Ureter (tissue), 1 donor: ENCODE results near the gene LSS. TPM values are rescaled to one million over a fixed set of nuclear protein-coding genes. Genes with fewer than 3 reads are reported as not detected.
A peak's percentile ranks its signal among the peaks of the same experiment; 100 is the strongest.
"Not testable (repeated sequence)": the region's sequence is repeated elsewhere in the genome, so short reads cannot be mapped to it uniquely, and the experiment has no call there.

Experiments used
- DNase-seq: peaks from one replicate; pipeline ENCODE4 v3.0.0-alpha.2; 2020; ENCODE audit warnings: low spot score
- total RNA-seq: library from RNA; stranded (reverse); gene quantifications from one replicate; pipeline ENCODE4 v1.2.4, GENCODE V29; 2023
- donor health status: DM: yes; HTN: yes; CAD: no.

Gene LSS
- total RNA-seq, 1 donor from 2014 or later = 49.0 TPM

DNA sequence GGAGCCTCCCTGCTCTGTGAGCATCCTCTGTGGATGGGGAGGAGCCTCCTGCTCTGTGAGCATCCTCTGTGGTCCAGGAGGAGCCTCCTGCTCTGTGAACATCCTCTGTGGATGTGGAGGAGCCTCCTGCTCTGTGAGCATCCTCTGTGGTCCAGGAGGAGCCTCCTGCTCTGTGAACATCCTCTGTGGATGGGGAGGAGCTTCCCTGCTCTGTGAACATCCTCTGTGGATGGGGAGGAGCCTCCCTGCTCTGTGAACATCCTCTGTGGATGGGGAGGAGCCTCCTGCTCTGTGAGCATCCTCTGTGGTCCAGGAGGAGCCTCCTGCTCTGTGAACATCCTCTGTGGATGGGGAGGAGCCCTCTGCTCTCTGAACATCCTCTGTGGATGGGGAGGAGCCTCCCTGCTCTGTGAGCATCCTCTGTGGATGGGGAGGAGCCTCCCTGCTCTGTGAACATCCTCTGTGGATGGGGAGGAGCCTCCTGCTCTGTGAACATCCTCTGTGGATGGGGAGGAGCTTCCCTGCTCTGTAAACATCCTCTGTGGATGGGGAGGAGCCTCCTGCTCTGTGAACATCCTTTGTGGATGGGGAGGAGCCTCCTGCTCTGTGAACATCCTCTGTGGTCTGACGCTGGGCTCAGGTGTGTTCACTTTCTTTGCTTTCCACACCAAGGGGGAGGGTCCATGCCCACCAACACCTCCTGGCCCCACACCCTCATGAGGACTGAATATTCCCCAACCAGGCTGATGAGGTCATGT, 58.0 kb downstream of the LSS start:
- not testable (repeated sequence) for DNase-seq

DNA sequence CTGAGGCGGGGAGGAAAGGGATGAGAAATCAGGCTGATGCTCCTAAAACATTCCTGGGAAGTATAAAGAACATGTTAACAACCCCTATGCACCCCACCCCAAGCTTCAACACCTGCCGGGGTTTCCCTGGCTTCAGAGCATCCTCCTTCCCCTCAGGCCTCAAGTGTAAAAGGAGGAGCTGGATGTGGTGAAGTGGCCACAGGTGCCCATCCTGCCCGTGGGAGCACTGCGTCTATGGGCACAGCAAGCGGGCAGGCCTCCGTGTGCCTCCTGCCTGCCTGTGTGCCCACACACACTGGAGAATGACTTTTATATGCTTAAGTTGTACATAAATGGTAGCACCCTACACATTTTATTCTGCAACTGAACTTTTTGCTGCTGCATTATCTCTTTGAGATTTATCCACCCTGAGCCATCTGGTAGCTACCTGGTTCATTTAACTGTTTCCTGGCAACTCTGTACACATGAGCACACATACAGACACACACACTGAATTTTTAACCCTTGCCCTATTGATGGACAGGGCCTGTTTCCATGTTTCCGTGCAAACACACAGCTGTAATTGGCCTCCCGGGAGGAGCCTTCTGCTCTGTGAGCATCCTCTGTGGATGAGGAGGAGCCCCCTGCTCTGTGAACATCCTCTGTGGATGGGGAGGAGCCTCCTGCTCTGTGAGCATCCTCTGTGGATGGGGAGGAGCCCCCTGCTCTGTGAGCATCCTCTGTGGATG, 59.8 kb downstream of the LSS start:
- no peak for DNase-seq

DNA sequence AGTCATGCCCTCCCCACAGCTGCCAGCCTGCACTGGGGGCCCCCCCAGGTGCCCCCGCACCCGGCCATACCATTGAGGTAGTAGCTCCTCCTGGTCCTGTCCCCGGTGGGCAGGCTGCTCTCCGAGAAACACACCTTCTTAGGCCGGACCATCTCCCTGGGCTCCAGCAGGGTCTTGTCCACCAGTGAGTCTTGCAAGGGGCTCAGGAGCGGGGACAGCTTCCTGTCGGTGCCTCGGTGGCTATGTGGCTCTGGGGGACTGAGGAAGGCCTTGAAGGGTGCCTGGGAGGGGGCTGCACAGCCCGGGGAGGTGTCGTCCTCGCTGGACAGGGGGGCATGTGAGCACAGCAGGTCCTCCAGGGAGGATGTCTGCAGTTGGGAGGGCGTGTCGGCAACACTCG, 60.3 kb downstream of the LSS start:
- DNase-seq = no peak

DNA sequence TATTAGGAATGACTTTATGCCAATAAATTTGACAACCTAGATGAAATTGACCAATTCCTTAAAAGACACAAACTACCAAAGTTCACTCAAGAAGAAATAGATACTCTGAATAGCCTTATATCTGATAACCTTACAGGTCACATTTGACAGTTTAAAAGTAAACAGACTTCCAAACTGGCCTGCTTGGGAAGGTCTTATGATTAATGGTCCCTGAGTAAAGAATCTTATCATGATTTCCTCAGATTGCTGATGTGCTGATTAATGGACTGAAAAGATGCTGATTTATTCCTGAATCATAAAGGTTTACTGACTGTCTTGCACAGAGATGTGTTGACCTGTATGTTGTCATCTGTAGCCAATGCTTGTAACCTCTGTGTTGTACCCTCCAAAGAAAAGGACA, 63.5 kb downstream of the LSS start:
- no peak for DNase-seq

DNA sequence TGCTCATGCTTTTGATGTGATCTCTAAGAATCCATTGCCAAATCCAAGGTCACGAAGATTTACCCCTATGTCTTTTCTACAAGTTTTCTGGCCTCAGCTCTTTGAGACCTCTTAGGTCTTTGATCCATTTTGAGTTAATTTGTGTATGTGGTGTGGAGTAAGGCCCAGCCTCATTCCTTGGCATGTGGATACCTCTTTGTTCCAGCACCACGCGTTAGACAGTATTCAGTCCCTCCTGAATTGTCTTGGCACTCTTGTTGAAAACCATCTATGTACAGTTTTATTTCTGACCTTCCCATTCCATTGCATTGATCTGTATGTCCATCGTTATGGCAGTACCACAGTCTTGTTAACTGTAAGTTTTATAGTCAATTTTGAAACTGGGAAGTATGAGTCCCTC, 65.2 kb downstream of the LSS start:
- no peak for DNase-seq

DNA sequence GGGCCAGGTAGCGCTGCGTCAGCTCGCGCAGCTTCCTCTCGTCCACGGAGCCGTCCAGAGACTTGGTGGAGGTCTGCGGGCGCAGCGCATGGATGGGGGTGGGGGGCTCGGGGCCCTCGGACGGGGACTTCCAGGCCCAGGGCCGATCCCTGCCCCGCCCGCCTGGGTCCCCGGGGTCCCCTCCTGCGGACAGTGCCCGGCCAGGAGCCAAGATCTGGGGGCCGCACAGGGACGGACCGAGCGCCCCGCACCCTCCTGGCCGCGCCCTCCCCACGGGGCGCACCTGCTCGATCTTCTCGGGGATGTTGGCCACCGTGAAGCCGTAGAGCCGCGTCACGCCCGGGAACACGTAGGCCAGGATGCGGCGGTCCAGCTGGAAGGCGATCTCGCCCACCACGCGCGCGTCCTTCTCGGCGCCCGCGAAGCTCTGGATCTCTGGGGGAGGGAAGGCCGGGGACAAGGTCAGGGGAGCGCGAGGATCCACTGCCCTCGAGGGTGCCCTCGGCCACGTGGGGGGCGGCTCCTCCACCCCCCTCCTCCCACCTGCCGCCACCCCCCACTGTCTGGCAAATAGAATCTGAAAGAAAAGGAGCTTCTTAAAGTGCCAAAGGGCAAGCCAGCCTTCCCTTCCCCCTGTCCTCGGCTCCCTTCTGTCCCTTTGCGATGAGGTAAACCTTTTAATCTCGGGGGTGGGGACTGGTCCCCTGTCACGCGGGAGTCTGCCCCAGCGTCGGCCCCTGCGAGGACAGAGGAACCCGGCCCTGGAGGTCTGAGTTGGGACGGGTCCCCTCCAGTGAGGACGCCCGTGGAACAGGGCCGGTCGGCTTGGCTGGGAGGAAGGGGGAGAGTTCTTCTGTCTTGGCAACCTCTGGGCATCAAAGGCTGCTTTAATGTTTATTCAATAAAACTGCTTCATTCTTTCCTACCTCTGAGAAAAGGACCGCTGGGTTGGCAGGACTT, 66.7 kb downstream of the LSS start:
- peak; percentile 27 for DNase-seq

DNA sequence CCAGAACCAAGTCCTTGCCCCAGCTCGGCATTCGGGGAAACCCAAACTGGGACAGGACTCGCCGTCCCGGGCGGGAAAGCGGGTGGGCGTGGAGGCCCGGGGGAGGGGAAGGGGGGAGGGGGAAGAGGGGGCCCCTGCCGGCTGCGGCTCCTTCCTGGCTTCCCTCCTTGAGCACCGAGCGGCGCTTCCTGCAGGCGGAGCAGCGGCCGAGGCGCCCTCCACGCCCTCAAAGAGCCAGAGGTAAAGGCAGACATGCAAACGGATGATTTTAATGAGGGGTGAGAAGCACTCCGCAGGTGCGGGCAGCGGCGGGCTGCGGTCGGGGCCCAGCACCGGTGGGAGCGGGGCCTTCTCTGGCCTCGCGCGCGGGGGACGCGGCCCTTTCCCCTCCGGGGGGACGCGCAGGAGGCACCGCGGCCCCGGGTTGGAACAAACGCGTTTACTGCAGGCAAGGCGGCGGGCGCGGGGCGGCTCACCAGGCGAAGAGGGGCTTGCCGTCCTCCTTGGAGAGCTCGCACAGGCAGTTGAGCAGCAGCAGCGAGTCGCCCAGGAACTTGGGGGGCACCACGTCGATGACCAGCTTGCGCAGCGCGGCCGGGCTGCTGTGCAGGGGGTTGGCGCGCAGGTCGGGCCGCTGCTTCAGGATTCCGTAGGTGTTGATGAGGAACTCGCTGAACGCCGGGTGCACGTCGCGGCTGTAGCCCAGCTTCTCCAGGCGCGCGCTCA, 67.5 kb downstream of the LSS start:
- no peak for DNase-seq

DNA sequence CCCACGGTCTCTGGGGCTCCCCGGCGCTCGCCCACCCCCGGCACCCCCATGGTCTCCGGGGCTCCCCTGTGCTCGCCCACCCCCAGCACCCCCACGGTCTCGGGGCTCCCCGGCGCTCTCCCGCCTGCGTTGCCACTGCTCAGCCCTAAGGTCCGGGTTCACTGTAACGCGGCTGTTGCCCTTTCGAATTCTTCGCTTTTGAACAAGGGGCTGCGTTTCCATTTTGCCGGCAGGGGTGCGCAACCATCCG, 68.0 kb downstream of the LSS start:
- peak; percentile 40 for DNase-seq

DNA sequence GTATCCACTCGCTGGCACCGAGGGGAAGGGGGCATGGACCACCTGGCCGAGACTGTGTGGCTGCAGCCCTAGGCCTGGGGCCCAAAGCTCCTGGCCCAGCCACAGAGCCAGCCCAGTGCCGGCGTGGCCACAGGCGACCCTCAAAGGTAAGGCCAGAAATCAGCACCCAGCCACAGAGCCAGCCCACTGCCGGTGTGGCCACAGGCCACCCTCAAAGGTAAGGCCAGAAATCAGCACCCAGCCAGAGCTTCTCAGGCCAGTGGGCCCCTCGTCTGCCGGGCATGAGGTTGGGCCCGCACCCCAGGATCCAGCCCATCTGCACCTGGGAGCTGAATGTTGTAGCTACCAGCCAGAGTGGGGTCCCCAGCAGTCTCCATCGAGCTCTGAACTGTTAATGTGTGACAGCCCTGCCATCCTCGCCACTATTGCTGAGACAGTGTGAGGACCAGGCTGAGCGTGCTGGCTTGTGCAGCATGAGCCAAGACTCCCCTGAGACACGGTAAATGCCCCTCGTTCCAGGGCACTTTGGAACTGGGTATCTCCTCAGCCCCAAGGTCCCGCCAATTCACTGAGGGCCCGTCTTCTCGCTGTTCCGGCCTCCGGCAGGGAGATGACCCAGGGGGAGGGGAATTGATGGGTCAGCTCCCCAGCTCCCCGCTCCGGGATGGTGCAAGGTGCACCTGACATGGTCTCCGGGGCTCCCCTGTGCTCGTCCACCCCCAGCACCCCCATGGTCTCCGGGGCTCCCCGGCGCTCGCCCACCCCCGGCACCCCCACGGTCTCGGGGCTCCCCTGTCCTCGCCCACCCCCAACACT, 68.5 kb downstream of the LSS start:
- DNase-seq = no peak

DNA sequence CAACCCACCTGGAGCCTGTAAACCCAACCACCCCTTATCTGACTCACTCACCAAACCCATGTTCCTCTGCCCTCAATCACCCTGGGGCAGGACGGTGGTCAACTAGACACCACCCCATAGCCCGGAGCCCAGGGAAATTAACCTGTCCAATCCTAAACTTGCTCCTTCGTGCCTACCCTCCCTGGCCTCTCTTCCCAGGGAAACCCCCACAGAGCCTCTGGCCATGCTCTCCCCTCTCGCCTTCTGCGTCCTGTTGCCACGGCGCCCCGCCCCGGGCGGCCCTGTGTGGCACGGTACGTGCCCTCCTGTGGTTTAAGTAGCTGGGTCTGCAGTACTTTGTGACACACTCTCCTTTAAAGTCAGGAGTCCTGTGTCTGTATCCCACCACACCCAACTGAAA, 69.2 kb downstream of the LSS start:
- no peak for DNase-seq

DNA sequence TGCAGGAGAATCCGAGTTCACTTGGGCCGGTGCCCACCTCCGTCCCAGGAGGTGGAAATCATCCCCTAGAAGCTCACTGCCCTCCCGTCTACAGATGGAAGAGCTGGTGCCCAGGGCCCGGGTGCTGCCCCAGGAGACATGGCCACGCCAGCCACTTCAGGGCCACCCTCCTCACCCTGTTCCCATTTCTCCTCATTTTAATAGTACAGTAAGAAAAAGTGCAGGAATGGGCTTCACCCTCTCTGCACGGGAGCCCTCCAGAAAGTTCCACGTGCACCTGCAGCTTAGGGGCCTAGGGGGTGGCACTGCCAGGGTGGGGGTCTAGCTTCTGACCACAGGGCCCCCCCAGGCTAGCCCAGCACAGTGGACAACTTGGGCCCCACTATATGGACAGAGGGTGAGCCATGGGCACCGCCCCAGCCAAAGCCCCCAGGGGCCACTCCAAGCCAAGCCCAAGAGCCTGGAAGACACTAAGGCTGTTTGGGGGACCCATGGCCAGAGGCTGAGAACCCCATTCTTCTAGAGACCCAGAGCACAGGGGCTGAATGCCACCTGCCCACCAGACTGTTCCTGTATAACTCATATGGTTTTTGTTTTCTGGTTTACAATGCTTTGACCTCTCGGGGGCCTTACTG, 69.8 kb downstream of the LSS start:
- DNase-seq = no peak

DNA sequence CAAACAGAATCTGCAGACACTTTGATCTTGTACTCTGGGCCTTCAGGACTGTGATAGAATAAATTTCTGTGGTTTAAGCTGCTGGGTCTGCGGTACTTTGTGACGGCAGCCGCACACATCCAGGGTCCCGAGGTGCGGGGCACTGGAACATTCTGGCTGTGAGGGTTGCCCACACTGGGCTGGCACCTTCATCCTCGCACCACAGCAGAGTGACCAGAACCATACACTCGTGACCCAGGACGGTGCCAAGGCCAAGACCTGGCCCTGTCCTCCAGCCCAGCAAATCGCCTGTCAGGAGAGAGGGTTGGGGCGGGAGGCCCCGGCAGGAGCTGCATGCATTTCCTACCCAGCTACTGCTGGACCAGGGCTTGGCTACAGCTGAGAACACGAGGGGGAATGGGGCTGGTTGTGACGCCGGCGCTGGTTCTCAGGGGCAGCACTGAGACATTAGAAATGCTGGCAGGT, 70.6 kb downstream of the LSS start:
- no peak for DNase-seq

DNA sequence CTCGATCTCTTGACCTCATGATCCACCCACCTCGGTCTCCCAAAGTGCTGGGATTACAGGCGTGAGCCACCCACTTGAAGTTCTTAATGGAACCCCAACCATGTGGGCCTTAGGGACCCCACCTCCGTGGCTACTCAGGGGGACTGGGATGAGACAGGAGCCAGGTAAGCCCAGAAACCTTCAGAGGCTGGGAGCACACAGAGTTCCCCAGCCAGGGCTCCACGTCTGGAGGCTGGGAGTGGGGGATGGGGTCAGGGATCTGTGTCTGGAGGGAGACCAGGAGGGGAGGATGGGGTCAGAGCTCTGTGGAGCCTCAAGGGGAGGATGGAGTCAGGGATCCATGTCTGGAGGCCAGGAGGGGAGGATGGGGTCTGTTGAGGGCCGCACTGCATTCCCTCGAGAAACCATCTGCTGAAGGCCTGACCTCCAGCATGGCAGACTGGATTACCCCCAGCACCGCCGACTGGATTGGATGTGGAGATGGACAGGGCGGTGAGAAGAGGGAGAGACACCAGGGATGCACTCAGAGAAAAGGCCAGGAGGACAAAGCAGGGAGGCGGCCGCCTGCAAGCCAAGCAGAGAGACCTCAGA, 71.1 kb downstream of the LSS start:
- no peak for DNase-seq

DNA sequence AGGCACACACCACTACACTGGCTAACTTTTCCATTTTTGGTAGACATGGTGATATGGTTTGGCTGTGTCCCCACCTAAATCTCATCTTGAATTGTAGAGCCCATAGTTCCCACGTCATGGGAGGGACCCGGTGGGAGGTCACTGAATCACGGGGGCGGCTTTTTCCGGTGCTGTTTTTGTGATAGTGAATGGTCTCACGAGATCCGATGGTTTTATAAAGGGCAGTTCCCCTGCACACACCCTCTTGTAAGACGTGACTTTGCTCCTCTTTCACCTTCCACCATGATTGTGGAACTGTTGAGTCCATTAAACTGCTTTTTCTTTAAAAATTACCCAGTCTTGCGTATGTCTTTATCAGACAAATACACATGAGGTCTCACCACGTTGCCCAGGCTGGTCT, 71.9 kb downstream of the LSS start:
- no peak for DNase-seq

DNA sequence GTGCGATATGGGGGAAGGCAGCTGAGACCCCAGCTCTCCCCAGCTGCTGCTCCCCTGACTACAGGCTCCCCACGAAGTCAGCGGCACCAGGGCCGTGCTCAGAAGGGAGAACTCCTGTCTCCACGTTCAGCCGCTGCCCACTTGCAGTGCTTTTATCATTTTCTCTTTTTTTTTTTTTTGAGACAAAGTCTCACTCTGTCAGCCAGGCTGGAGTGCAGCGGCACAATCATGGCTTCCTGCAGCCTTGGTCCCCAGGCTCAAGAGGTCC, 72.3 kb downstream of the LSS start:
- DNase-seq = no peak

DNA sequence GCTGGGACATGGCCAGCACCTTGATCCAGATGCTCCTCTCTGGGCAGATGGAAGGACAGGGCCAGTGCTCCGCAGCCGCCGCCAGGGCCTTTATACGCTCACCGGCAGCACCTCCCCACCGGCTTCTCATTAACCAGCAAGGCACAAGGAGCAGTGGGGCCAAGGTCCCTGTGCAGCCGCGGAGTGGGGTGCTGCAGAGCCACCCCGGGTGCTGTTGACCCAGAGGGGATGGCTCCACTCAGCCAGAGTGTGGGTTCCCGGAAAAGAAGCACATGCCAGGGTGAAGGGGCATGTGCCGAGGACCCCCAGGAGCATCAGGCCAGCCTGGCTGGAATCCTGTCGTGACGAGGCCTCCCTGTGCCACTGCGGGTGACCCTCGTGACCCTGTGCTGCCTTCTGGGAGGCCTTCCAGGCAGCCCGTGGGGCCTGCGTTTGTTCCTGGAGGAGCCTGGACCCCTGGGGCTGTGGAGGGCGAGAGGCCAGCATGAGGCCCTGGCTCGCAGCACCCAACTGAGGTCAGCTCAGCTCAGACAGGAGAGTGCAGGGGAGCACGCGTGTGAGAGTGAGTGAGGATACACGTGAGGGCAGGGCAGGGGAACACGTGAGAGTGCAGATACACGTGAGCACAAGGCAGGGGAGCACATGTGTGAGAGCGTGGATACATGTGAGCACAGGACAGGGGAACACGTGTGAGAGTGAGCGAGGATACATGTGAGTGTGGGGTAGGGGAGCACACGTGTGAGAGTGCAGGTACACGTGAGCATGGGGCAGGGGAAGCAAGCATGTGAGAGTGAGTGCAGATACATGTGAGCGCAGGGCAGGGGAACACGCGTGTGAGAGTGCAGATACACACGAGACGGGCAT, 72.8 kb downstream of the LSS start, which contains the start of gene FTCD:
TSS of gene FTCD (minus strand) at position 66 of the 864 bp plus-strand sequence. CDS start at position 10, 56 bp downstream.
- peak; percentile 41 for DNase-seq

DNA sequence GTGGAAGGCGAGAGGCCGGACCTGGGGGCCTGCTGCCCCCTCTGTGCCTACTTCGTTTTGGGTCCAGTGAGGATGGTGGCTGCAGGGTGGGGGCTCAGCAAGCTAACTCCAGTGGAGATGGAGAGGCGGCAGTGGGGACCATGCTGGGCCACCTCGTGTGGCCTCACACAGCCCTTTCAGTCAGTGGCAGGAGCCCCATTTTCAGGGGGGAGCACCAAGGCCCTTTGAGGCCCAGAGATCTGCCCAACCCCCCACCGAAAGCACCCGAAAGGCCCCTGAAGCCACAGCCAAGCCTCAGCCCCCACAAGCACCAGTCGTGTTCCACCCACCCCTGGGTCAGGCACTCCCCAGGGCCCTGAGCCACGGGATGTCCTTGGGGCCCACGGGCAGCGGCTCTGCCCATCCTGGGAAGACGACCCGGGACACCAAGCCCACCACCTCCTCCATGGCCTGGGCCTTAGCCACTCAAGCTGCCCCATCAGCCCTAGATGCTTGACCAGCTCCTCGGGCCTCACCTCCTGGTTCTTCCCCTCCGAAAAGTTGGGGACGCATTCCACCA, 73.5 kb downstream of the LSS start:
- no peak for DNase-seq

DNA sequence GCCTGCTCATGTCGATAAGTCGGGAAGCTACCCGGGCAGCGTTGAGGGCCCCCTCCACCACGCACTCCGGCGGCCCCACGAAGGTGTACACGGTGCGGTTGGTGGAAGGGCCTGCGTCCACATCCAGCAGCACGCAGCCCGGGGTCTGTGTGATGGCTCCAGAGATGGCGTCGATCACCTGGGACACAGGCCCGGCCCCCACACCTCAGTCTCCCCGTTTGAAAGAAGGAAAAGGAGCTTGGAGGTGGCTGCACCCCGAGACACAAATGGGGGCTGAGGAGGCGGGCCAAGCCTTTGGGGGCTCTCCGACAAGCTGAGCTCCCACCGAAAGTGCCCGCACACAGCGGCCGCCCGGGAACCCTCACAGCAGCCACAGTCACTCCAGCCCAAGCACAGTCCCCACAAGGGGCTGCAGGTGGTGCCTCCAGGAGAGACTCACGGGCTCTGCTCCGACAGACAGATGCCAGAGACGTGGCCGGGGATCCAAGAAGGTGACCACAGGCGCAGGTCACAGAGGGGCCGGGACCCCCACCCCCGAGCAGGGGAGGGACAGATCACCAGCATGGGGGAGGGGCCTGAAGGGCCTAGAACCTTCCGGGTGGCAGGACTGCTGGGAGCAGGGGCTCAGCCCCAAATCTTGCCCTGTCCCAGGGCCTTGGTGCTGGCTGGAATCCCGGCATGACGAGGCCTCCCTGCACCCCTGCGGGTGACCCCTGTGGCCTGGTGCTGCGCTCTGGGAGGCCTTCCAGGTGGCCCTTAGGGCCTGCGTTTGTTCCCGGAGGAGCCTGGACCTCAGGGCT, 74.2 kb downstream of the LSS start:
- peak; percentile 40 for DNase-seq
